Epithelial cell of proximal tubule (primary cell): Measurements from ENCODE around the gene ECHDC3. TPM values are rescaled to one million over a fixed set of nuclear protein-coding genes. Genes with fewer than 3 reads are reported as not detected.

Source experiments
- DNase-seq: peaks from one replicate; pipeline ENCODE4 v3.0.0-alpha.2; 2011; ENCODE audit warnings: low read depth
- H3K4me3 ChIP-seq: 2 replicates; pipeline ENCODE4 v1.5.1; 2011; ENCODE audit warnings: low read depth, mild to moderate bottlenecking, low read length
- CTCF ChIP-seq: conservative IDR thresholded peaks from 2 replicates; pipeline ENCODE4 v1.5.1; 2012; ENCODE audit warnings: low read depth, mild to moderate bottlenecking, low read length
- total RNA-seq: library from RNA; depleted of rRNA; stranded (reverse); fragments of >200 nt; gene quantifications from 2 replicates; pipeline ENCODE4 v1.2.3, GENCODE V29; 2015

Gene ECHDC3
- total RNA-seq, 1 donor from 2014 or later = 20.2 TPM

- no peak overlapping the region for H3K4me3 ChIP-seq
- TF ChIP-seq CTCF = no peak
- DNase-seq = no peak
Observed at GRCh38 chr10:11762706-11763500, 20.7 kb downstream of the ECHDC3 start.

DNA sequence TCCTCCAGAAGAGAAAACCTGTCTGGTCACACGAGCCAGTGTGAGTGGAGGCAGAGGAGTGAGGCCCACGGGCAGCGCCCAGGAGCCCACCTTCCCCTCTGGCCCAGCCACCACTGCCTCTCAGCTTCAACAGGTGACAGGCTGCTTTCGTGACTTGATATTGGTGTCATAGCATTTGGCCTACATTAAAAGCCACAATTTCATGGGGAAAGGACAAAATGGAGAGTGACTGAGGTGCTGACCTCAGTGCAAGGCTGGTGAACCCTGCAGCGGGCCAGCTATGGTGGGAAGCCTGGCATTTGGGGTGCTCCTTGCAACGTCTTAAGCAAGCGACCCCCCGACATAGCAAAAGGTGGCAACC, 21.3 kb downstream of the ECHDC3 start:
- no peak for DNase-seq
- no peak for TF ChIP-seq CTCF
- H3K4me3 ChIP-seq = no peak overlapping the region

DNA sequence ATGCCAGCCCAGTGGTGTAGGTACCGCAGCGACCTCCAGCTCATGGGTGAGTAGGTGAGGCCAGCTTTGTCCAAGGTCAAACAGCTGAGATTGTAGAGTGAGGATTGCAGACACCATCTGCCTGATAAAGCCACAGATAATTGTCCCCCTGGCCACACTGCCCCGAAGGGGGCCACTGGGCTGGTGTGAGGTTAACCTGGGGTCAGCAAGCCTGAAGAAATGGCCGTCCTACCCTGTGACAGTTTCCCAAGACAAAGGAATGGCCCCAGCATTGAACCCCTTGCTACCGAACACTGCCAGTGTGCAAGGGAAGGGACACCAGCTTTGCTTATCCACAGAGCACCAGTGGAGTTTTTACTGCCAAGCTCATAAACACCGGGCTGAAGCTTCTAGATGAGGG, 23.0 kb downstream of the ECHDC3 start:
- no peak for DNase-seq
- no peak for TF ChIP-seq CTCF
- H3K4me3 ChIP-seq = no peak overlapping the region

GRCh38 chr10:11772575-11773288, 30.6 kb downstream of the ECHDC3 start:
- H3K4me3 ChIP-seq = no peak overlapping the region
- TF ChIP-seq CTCF = no peak
- no peak for DNase-seq

GRCh38 chr10:11773761-11774441, 31.7 kb downstream of the ECHDC3 start:
- no peak for TF ChIP-seq CTCF
- no peak for DNase-seq

GRCh38 chr10:11775412-11775811, 33.2 kb downstream of the ECHDC3 start:
- H3K4me3 ChIP-seq = no peak overlapping the region
- TF ChIP-seq CTCF = no peak
- no peak for DNase-seq

More at GRCh38 chr10:11773761-11774441, 31.7 kb downstream of the ECHDC3 start:
- H3K4me3 ChIP-seq = no peak overlapping the region
